HG03558 (cell line): ENCODE measurements around the gene GAB4.
"Not testable (repeated sequence)": the region's sequence is repeated elsewhere in the genome, so short reads cannot be mapped to it uniquely, and the experiment has no call there.

Source experiments
- ATAC-seq: cut with Tn5 transposase; IDR thresholded peaks from one replicate; pipeline ENCODE4 v1.9.1; 2021; ENCODE audit warnings: moderate number of reproducible peaks; ENCODE audit not compliant: unreplicated experiment; ENCODE audit errors: extremely low read depth

Gene GAB4

DNA sequence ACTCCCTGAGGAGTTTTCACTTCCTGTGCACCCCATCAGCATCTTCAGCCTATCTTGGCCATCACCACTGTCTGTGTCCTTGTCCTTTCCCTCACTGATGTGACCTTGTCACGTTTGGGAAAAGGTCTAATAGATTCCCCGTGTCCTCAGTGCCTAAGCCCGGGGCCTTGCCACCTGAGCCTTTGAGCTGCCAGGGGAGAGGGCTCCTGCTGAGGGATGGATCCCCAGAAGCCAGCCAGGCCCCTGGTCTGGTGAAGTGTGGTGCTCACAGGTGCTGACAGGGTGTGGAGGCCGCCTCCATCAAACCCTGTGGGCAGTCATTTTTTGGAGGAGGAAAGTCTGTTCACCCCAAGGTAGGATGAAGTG, 47.2 kb downstream of the GAB4 start:
- no peak for ATAC-seq

DNA sequence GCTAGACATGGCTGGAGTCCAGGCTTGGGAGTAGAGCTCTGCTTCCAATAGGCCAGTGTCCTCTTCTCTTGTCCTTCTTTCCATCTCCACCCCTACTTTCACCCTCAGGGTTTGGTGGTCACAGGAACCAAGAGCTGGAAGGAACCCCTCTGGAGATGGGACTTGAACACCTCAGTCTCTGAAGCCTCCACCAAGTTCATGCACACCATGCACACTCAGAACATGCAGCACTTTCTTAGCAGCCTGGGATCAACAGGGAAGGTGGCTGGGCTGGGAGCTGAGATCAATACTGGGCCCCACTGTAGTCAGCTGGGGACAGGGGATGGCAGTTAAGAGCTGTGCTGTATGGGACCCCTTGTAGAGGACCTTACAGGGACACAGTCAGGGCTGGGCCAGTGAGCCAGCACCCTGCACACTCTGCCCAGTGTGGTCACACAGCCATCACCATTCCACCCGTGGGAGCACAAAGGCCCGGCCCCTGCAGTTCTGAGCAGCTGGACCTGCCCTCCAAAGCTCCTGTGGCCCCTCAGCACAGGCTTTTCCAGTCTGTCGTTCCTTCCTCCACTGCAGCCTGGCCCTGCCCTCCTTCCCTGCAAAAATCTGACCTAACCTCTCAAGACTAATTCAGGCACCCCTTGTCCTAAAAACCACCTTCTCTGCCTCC, 47.7 kb downstream of the GAB4 start:
- no peak for ATAC-seq

DNA sequence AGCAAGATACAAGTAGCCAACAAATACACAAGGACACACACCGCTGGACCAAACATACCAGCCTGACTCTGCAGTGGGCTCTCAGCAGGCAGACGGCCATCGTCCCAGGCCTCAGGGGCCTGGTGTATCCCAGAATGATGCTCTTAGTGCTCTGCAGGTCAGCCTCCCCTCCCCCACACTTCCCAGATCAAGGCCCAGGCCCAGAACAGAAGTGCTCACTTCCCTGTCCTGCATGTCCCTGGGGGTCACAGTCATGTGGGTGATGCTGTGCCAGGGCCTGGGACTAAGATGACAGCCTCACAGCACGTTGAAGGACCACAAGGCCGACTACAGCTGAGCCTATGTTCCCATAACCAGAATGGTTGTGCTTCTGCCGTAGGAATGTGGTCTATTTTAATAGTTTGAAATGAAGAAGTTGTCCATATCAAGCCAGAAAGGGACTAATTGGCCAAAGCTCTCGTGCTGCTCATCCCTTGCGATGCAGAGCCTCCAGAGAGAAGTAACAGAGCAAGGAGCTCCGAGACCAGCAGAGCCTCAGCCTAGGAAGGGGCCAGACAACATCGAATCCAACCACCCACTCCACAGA, 48.6 kb downstream of the GAB4 start:
- no peak for ATAC-seq

DNA sequence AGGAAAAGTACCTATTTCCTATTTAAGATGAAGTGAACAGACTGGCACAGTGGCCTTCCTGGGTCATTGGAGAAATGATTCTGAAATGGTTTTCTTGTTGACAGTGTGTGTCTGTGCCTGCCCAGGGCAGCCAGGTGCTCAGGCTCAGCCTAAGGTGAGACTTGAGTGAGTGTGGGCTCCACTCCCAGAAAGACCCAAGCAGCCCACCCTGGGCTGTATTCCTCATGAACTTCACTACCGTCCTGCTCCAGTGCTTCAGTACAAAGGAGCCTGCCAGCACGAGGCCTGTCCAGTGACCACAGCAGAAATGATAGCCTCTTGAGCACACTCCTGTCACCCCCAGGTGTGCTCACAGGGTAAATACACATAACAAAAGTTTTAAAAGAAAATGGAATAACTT, 49.5 kb downstream of the GAB4 start:
- ATAC-seq, result no peak

DNA sequence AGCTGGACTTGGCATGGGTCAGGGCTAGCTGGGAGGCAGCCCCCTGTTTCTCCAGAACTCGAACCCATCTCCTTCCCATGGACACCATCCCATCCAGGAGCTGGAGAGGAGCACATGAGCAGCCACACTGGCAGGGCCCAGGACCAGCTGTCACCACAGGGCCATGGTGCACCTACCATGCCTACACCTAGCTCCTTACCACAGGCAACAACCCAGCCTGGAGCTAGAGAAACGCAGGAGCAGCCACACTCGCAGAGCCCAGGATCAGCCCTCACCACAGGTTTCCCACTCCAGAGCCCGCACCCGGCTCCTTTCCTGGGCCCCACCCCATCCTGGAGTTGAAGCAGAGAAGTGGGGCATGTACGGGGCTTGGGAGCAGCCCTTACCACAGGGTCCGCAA, 50.2 kb downstream of the GAB4 start:
- ATAC-seq, result no peak

DNA sequence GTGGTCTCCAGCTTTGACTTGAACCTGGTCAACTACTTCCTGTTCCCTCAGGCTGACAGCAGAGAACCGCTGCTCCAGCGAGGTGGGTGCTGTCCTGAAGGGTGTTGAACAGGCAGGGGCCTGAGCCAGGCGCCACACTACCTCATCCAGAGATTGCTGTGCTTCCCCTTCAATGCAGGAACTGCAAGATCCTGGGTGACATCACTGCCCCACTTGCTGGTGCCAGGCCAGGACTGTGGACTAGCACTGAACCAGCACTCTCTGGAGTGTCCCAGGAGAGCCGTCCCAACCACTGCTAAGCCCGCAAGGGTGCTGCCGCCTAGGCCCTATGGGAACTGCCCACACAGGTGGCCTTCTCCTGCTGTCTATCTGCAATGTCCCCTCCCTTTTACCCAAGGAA, 51.7 kb downstream of the GAB4 start:
- no peak for ATAC-seq

DNA sequence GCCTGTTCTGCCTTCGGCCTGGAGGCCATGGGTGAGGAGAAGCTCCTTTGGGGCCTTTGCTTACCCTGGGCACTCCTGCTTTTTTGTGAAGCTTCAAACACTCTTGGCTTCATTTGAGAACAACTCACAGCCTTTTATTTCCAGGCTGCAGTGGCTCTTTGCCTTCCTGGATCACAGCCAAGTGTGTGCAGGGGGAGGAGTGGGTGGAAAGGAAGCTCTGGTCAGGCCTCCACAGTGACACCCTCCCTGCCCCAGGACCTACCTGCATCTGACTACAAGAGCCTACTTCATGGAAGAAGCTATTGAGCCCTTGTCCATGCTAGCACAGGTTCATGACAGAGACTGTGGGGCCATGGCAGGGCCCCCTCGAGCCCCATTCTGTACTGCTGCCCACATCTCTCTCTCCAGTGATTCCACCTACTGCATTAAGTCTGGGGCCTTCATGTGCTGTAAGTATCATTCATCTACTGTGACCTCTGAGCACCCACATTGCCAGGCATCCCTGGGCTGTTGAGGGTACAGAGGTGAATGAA, 52.3 kb downstream of the GAB4 start:
- ATAC-seq, result no peak

DNA sequence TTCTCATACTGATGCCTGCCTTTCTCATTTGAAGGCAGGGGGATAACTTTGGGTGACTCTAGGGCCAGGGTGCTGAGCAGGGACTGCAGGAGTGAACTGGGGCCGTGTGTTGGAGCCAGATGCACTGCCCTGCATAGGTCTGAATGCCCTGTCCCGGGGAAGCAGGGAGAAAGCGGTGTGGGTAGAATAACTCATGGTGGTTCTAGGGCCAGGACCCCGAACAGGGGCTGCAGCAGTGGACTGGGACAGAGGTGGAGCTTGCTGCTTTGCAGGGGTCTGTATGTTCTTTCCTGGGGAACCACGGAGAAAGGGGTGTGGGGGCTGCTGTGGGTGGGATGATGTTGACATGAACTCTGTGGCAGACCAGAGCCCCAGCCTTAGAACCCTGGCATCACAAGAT, 52.9 kb downstream of the GAB4 start:
- ATAC-seq, result no peak

DNA sequence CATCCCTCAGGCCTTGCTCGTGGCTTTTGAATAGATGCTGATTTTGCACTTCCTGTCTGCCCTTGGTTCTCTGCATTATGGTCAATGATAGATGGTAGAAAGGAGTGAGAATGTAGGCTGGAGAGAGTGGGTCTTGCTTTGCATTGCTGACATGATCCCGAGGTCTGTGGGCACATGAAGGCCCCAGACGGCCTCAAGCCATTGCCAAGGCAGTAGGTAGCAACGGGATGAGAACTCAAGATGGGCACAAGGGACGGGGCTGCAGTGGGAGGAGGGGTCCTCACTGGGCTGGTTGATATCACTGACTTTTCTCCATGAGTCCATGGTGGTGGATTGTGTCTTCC, 54.0 kb downstream of the GAB4 start:
- ATAC-seq, result no peak

DNA sequence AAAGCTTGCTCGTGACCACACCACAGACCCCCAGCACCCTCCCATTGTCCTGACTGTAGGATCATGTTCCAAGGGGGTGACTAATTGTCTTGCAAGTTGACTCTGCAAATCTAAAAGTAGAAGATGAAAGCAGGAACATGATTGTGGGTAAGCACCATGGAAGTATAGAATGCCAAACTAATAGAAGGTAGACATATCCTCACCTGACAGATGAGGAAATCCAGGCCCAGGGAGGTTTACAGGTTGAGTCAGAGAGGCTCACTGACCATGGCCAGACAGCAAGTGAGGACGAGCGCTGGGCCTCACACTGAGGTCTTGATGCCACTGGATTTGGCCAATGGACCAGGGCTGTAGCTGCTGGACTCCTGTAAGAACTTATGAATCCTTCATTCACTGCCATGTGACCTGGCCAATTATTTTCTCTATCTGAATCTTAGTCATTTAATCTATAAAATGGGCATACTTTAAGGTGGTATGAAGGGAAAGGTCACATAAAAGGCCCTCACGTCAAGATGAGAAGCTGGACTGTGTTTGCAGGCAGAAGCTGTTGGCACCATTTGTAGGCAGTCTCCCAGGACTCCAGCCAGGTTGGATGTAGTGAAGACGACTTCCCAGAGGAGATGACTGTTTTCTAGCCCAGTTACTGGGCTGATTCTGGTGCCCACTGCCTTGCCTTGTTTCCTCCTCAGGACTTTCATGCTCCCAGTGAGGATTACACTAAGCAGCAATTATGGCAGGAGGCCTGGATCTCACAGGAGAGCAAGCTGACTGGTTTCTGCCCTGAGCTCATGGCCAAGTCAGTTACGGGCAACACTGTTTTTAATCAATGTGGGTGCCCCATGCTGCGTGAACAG, 54.6 kb downstream of the GAB4 start:
- ATAC-seq, result no peak

DNA sequence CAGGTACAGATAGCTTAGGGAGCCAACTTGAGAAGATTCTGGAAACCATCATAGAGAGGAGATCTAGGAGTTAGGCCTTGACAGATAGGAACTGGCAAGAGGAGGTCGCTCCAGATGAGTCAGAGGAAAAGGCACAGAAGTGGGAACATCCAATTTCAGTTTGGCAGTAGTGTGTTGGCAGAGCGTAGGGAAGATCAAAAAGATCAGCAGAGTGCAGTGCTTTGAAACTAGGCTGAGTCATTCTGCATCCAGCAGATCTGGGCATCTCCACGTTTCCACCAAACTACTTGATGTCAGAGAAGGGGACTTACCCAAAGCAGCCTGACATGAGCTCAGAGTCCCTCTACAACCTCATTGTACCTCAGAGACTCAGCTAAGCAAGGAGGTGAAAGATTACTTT, 58.5 kb downstream of the GAB4 start:
- ATAC-seq, result no peak

DNA sequence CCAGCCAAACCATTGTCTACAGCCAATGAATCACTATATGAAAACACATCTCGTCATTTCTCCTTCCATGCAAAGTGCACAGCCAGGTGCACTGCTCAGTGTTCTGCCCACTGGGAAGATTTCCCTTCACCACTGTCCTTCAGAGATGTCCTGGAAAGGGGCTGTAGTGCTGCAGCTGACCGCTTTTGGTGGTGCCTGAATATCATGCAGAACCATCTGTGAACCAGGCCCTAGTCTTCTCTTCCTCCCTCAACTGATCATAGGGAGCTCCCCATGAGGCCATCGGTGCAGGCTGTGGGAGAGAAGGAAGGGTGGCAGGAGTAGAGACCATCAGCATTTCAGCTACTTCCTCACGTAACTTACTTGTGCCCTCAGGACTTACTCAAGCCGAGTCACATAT, 70.2 kb downstream of the GAB4 start:
- ATAC-seq, result no peak

DNA sequence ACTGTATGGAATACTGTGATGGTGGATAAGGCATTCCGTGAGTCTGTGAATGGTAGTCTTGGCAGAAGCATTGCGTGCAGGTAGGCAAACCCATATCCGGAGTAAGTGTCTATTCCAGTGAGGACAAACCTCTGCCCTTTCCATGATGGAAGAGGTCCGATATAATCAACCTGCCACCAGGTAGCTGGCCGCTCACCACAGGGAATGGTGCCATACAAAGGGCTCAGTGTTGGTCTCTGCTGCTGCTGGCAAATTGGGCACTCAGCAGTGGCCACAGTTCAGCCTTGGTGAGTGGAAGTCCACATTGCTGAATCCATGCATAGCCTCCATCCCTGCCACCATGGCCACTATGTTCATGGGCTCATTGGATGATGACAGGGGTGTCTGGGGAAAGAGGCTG, 70.8 kb downstream of the GAB4 start:
- ATAC-seq, result not testable (repeated sequence)

DNA sequence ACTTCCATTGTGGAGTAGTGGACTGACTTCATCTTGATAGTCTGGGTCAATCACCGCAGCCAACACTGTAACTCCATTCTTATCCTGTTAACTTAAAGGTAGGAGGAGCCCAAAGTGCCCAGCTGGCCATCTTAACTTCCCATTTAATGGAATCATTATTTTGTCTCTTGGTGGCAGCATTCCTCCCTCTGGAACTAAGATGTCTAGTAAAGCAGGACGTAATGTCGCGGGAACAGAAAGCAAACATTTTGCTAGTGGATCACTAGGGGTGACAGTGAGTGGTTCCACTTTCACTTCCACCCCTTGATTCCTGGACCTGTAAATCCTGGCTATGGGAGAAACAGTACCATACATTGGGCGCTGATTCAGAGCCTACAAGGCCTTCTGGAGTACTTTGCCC, 71.4 kb downstream of the GAB4 start:
- ATAC-seq, result no peak

DNA sequence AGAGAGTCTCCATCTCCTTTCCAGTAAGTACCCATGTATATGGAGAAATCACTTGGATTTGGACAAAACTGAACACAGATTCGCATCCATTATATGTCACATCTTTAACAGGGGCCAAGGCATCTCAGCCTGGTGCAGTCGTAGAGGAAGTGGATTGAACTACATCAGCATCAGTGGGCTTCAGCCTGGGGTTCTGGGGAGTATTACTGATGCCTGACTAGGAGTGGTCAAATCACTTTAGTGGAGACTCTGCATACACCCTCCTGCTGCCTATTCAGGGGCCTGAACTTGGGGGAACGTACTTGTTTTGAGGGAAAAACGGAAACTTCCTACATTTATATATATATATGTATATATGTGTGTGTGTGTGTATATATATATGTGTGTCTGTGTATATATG, 72.8 kb downstream of the GAB4 start:
- no peak for ATAC-seq

DNA sequence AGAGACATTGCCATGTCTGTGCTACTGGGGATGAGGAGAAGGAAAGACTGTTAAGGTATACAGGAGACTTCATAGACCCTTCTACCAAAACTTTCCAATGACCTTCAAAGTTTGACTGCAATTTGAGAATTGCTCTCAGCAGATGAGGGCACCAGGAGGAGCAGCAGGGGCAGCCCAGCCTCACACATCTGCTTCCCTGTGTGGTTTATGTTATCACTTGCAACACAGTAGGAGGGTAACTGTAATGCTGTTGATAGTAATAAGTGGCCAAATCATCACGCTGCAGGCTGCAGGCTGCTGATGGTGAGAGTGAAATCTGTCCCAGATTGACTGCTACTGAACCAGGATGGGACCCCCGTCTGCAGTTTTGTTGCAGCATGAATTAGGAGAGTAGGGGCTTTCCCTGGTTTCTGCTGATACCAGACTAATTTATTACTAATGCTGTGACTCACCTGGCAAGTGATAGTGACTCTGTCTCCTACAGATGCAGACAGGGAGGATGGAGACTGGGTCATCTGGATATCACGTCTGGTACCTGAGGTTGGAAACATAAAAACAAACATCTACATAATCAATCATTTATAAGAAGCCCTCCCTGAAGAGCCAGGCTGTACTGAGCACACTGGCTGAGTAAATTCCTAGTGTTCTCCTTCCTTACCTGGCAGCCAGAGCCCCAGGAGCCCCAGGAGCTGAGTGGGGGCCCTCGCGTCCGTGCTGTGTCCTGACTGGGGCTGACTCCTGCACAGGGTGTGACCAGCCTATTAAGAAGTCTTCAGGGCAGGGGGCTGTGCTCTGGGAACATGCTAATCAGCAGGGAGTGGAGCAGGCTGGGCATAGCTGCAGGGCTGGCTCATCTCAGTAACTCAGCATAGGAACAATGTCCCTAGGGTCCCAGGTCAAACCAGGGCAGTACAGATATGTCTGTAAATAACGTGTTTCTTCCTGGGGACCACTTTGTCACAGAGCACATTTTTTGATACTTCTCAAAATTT, 74.4 kb downstream of the GAB4 start:
- no peak for ATAC-seq

DNA sequence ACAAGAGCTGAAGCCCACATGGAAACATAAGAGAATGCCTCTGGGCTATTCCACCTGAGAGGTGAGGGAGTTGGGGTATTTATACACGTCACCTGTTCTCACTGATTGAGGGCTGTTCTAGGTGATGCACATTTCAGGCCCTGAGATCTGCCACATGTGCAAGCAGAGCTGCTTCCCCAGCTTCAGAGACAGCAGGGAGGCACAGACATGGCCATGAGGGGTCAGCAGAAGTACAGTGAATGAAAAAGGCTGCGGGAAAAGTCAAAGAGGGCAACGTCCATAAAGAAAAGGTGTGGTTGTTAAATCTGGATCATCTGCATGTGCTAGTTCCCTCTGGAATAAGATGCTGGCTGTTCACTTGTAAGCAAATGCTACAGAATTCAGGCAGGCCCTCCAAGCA, 75.4 kb downstream of the GAB4 start:
- no peak for ATAC-seq

DNA sequence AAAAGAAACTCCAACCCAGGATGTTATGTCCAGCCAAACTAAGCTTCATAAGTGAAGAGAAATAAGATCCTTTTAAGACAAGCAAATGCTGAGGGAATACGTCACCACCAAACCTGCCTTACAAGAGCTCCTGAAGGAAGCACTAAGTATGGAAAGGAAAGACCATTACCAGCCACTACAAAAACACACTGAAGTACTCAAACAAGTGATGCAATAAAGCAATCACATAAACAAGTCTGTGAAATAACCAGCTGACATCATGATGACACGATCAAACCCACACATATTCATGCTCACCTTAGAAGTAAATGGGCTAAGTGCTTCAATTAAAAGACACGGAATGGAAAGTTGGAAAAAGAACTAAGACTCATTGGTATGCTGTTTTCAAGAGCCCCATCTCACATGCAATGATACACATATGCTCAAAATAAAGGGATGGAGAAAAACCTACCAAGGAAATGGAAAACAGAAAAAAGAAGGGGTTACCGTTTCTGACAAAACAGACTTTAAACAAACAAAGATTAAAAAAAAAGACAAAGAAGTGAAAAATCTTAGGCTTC, 82.5 kb downstream of the GAB4 start:
- ATAC-seq, result no peak

DNA sequence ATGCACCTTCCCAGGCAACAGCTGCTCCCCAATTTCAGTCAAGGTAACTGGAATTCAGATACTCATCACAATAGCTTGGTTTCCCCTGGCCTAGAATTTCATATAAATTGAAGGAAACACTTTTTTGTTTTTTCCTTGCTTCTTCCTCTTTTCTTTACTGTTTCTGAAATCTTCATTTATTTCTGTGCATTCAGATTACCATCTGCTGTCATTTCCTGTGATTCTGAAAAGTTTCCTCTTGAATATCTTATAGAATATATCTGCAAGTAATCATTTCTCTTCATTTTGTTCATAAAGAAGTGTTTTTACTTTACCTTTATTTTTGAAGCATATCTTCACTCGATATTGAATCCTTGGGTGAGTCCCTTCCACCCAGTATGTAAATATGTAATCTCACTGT, 85.3 kb downstream of the GAB4 start:
- ATAC-seq, result no peak

DNA sequence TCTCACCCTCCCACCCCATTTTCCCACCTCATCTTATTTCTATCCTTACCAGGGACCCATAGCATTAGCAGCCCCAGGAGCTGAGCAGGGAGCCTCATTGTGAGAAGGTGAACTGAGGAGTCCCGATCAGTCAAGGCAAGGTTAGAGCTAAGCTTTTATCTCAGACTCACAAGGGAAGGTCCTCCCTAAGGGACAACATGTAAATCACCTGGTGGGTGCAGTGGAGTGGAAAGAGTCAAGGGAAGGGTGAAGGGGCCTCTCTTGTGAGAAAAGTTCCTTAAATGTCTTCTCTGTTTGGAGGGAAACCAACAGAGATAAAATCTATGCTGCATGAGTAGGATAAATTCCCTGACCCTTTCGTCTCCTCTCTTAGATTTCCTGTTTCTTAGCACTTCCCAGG, 85.9 kb downstream of the GAB4 start:
- no peak for ATAC-seq
